ENCODE results near the gene ARHGDIG.

The ARHGDIG gene

DNA sequence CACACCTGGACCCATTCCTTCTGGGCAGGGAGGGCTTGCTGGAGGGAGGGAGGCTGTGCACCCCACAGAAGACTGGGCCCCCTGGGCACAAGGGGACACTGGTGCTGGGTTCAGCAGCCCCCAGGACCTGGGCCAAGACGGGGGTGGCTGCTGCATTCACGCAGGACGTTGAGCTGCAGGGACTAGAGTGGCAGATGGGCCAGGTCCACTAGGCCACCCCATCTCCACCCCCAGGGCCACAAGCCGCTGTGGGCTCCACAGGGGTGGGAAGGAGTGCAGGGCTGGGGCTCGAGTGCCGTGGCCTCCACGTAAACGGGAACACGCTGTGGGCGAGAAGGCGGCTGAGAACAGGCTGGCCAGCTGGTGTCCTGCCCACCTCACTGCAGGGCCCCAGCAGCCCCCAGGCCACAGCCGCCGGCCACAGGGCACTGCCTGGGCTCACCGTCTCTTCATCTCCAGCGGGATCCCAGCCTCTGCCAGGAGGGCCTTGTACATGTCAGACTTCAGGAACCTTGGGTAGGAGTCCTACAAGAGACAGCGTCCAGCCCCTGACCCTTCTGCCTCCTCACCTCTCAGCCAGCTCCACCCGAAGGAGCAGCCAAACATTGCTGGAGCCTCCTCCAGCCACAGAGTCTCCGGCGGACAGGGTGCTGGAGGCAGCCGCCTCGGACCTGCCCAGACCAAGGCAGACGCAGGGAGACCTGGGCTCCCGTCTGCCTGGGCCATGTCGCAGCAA lies 11.2 kb upstream of the ARHGDIG start:
- Histone ChIP-seq H3K4me2 (ENCODE audit: low read length) (no peak overlapping the region), H3K9me2 (replicated peaks; ENCODE audit: control insufficient read depth, low read length) (no peaks in the 10 kb centered on the region), H4K20me1 (ENCODE audit: control insufficient read depth, insufficient read depth, low read depth, low read length) (no peaks in the 10 kb centered on the region), H3K36me3 (ENCODE audit: control insufficient read depth, low read length) (no peaks in the 10 kb centered on the region), H3K4me1 (ENCODE audit: control insufficient read depth, low read length) (no peaks in the 10 kb centered on the region), H3K79me2 (ENCODE audit: control insufficient read depth, low read length) (no peaks in the 10 kb centered on the region), H3F3A (ENCODE audit: control insufficient read depth, insufficient read depth) (no peaks in the 10 kb centered on the region), H3K4me3 (ENCODE audit: low read length) (no peak overlapping the region), H3K27me3 (ENCODE audit: control insufficient read depth, low read length) (peaks cover 3% of the 10 kb centered on the region; the same call in 1 of the 2 replicates), H3K9me3 (ENCODE audit: control insufficient read depth, insufficient read depth, low read length) (no peaks in the 10 kb centered on the region), H3K27ac (ENCODE audit: low read depth, low read length) (no peak overlapping the region)
- no peak for TF ChIP-seq EZH2phosphoT487 (IDR thresholded peaks at IDR 0.05; ENCODE audit: borderline replicate concordance, low read length)
- TF ChIP-seq, protein P1, sequence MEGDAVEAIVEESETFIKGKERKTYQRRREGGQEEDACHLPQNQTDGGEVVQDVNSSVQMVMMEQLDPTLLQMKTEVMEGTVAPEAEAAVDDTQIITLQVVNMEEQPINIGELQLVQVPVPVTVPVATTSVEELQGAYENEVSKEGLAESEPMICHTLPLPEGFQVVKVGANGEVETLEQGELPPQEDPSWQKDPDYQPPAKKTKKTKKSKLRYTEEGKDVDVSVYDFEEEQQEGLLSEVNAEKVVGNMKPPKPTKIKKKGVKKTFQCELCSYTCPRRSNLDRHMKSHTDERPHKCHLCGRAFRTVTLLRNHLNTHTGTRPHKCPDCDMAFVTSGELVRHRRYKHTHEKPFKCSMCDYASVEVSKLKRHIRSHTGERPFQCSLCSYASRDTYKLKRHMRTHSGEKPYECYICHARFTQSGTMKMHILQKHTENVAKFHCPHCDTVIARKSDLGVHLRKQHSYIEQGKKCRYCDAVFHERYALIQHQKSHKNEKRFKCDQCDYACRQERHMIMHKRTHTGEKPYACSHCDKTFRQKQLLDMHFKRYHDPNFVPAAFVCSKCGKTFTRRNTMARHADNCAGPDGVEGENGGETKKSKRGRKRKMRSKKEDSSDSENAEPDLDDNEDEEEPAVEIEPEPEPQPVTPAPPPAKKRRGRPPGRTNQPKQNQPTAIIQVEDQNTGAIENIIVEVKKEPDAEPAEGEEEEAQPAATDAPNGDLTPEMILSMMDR (IDR thresholded peaks at IDR 0.05; ENCODE audit: low read depth, low read length, poor library complexity, severe bottlenecking) = no peak

DNA sequence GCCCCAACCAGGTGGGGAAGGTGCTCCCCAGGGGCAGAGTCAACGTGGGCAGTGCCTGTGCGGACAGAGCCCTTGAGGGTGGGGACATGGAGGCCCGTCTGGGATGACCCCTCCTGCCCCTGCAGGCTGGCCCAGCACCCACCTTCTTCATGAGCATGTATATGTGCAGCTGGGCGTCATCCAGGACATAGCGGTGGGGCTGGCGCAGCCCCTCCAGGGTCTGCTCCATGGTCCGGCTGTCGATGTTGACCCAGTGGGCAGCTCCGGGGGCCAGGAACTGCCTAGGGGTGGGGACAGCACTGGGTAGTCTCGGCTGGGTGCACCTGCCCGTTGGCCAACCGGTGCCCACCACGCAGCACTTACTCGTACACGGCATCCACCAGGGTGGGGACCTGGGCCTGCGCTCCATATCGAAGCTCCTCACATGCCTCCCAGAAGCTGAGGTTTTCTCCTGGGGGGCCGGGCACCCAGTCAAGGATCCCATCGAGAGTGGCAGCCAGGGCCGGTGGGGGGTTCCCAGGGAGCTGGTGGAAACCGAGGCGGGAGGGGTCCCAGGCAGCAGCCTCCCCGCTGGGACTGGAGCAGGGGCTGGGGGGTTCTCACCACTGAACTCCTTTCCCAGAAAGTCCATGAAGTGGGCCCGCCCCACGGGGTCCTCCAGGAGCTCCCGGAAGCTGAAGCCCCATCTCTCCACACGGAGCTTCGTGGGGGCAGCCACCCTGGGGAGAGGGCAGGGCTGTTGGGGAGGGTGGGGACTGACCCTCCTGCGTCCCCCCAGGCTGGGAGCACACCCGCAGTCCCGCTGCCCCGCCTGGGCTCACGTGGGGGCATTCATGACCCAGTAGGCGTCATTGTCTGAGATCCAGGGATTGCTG lies 9.8 kb upstream of the ARHGDIG start:
- Histone ChIP-seq H4K20me1 (ENCODE audit: control insufficient read depth, insufficient read depth, low read depth, low read length) (no peaks in the 10 kb centered on the region), H3K4me2 (ENCODE audit: low read length) (no peak overlapping the region), H3K27ac (ENCODE audit: low read depth, low read length) (no peak overlapping the region), H3K27me3 (ENCODE audit: control insufficient read depth, low read length) (peaks cover 14% of the 10 kb centered on the region), H3K4me1 (ENCODE audit: control insufficient read depth, low read length) (peaks cover 3% of the 10 kb centered on the region; the same call in 1 of the 2 replicates), H3K79me2 (ENCODE audit: control insufficient read depth, low read length) (no peaks in the 10 kb centered on the region), H3K36me3 (ENCODE audit: control insufficient read depth, low read length) (no peaks in the 10 kb centered on the region), H3K9me2 (replicated peaks; ENCODE audit: control insufficient read depth, low read length) (no peaks in the 10 kb centered on the region), H3K9me3 (ENCODE audit: control insufficient read depth, insufficient read depth, low read length) (no peaks in the 10 kb centered on the region), H3K4me3 (ENCODE audit: low read length) (no peak overlapping the region), H3F3A (ENCODE audit: control insufficient read depth, insufficient read depth) (no peaks in the 10 kb centered on the region)
- no peak for TF ChIP-seq EZH2phosphoT487 (IDR thresholded peaks at IDR 0.05; ENCODE audit: borderline replicate concordance, low read length)
- TF ChIP-seq, protein P1 (IDR thresholded peaks at IDR 0.05; ENCODE audit: low read depth, low read length, poor library complexity, severe bottlenecking) = no peak

DNA sequence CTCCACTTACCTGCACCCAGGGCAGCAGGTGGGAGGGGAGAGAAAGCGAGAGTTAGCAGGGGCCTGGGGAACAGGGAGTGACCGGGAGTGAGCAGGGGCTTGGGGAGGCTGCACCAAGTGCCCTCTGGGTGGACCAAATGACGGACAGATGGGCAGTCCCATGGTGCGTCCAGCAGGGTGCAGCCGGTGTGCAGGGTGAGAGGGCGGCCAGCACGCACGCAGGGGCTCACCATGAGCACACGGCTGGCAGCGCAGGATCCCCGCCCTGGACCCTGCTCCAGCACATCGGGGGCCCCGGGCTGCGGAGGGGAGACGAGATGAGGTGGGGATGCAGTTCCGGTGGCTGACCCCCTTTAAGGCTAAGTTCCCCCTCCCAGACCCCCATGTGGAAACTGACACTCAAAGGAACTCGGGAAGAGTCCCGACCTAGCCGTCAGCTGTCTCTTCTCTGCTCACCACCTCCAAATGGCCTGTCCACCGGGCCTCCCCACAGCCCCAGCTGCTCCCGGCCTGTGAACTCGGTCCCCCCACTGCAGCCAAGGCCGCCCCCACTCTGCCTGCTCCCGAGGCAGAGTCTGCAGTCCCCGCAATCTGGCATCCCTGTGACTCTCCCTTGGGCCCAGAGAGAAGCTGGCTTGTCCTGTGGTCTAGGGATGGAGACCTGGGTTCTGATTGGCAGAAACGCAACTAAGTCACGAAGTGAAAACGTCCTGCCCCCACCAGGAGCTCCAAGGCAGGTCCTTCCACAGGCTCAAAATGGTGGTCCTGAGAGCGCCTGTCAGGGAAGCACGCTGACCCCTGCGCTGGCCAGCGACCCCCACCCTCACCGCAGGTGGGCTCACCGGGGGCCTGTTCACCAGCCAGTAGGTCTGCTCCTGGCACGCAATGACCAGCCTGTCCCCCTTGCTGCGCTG lies 7.5 kb upstream of the ARHGDIG start:
- Histone ChIP-seq H3F3A (ENCODE audit: control insufficient read depth, insufficient read depth) (no peaks in the 10 kb centered on the region), H3K4me2 (ENCODE audit: low read length) (no peak overlapping the region), H3K4me1 (ENCODE audit: control insufficient read depth, low read length) (peaks cover 3% of the 10 kb centered on the region; the same call in 1 of the 2 replicates), H3K9me3 (ENCODE audit: control insufficient read depth, insufficient read depth, low read length) (no peaks in the 10 kb centered on the region), H3K4me3 (ENCODE audit: low read length) (no peak overlapping the region), H3K9me2 (replicated peaks; ENCODE audit: control insufficient read depth, low read length) (no peaks in the 10 kb centered on the region), H3K36me3 (ENCODE audit: control insufficient read depth, low read length) (no peaks in the 10 kb centered on the region), H4K20me1 (ENCODE audit: control insufficient read depth, insufficient read depth, low read depth, low read length) (no peaks in the 10 kb centered on the region), H3K27ac (ENCODE audit: low read depth, low read length) (no peak overlapping the region), H3K27me3 (ENCODE audit: control insufficient read depth, low read length) (peaks cover 20% of the 10 kb centered on the region), H3K79me2 (ENCODE audit: control insufficient read depth, low read length) (no peaks in the 10 kb centered on the region)
- TF ChIP-seq EZH2phosphoT487 (IDR thresholded peaks at IDR 0.05; ENCODE audit: borderline replicate concordance, low read length) = no peak
- TF ChIP-seq, protein P1 (IDR thresholded peaks at IDR 0.05; ENCODE audit: low read depth, low read length, poor library complexity, severe bottlenecking) = no peak

All from DOHH2 (cell line).